ENCODE measurements around the gene HSFX2. TPM values are rescaled to one million over a fixed set of nuclear protein-coding genes. Genes with fewer than 3 reads are reported as not detected.
"Not testable (repeated sequence)": the region's sequence is repeated elsewhere in the genome, so short reads cannot be mapped to it uniquely, and the experiment has no call there.

The HSFX2 gene
- total RNA-seq, 1 donor from 2014 or later, result not detected

GRCh38 chrX:149563359-149563758 lies 31.8 kb downstream of the HSFX2 start:
- Histone ChIP-seq H3K4me3 (no peak overlapping the region), H3K27me3 (ENCODE audit: low read depth) (no peaks in the 10 kb centered on the region), H3K27ac (replicated peaks) (no peak overlapping the region), H3K9me3 (replicated peaks) (no peaks in the 10 kb centered on the region), H3K4me1 (no peaks in the 10 kb centered on the region), H3K36me3 (no peaks in the 10 kb centered on the region)
- no peak for DNase-seq
- TF ChIP-seq, protein P1, sequence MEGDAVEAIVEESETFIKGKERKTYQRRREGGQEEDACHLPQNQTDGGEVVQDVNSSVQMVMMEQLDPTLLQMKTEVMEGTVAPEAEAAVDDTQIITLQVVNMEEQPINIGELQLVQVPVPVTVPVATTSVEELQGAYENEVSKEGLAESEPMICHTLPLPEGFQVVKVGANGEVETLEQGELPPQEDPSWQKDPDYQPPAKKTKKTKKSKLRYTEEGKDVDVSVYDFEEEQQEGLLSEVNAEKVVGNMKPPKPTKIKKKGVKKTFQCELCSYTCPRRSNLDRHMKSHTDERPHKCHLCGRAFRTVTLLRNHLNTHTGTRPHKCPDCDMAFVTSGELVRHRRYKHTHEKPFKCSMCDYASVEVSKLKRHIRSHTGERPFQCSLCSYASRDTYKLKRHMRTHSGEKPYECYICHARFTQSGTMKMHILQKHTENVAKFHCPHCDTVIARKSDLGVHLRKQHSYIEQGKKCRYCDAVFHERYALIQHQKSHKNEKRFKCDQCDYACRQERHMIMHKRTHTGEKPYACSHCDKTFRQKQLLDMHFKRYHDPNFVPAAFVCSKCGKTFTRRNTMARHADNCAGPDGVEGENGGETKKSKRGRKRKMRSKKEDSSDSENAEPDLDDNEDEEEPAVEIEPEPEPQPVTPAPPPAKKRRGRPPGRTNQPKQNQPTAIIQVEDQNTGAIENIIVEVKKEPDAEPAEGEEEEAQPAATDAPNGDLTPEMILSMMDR (IDR thresholded peaks at IDR 0.05; ENCODE audit: borderline replicate concordance), result no peak
- intact Hi-C loops (cut with micrococcal nuclease), result no loop called here

DNA sequence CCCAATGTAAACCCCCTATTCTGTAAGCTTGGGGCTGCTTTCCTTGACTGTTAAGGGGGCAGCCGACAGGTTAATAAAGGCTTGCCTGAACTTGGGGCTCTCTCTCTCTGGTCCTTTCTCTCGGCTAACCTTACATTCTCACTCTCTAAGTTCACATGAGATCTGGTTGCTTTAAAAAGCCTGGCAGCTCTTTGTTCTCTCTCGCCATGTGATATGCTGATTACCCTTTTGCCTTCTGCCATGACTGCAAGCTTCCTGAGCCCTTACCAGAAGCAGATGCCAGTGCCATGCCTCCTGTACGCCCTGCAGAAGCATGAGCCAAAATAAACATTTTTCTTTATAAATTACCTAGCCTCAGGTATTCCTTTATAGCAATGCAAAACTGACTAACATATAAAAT lies 39.9 kb downstream of the HSFX2 start:
- intact Hi-C loops (cut with micrococcal nuclease); DNase-seq: not testable (repeated sequence)

GRCh38 chrX:149551939-149552248 lies 43.2 kb downstream of the HSFX2 start:
- intact Hi-C loops (cut with micrococcal nuclease), result not testable (repeated sequence)

More for the DNA sequence above, 39.9 kb downstream of the HSFX2 start:
- not testable (repeated sequence) for H3K36me3 ChIP-seq; H3K9me3 ChIP-seq (replicated peaks); H3K27me3 ChIP-seq (ENCODE audit: low read depth); H3K4me1 ChIP-seq; H3K4me3 ChIP-seq; H3K27ac ChIP-seq (replicated peaks)

GRCh38 chrX:149551245-149551938 lies 43.7 kb downstream of the HSFX2 start:
- H3K36me3 ChIP-seq; intact Hi-C loops (cut with micrococcal nuclease); H3K4me1 ChIP-seq; H3K9me3 ChIP-seq (replicated peaks); H3K27me3 ChIP-seq (ENCODE audit: low read depth); H3K4me3 ChIP-seq; DNase-seq; H3K27ac ChIP-seq (replicated peaks): not testable (repeated sequence)

More at GRCh38 chrX:149551939-149552248, 43.2 kb downstream of the HSFX2 start:
- not testable (repeated sequence) for H3K36me3 ChIP-seq; DNase-seq; H3K9me3 ChIP-seq (replicated peaks); H3K4me3 ChIP-seq; H3K4me1 ChIP-seq; H3K27me3 ChIP-seq (ENCODE audit: low read depth); H3K27ac ChIP-seq (replicated peaks)

DNA sequence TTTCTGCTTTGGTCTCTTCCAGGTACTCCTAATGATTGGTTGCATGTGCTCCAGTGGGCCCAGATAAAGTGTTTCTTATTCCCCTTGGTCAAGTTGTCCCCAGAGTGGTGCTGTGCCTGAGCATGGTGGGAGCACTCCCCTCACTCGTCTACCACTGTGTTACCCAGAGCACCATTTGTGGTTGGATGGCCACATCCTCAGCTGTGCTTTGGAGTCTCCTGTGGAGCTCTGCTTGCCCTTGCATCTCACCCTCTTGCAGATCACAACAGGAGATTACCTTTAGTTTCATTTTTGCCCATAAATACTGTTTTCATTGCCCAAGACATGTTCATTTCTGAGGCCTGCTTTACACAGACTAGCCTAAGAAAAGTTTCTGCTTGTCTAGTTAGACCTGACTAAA lies 44.7 kb downstream of the HSFX2 start:
- H3K36me3 ChIP-seq; DNase-seq; intact Hi-C loops (cut with micrococcal nuclease): not testable (repeated sequence)

DNA sequence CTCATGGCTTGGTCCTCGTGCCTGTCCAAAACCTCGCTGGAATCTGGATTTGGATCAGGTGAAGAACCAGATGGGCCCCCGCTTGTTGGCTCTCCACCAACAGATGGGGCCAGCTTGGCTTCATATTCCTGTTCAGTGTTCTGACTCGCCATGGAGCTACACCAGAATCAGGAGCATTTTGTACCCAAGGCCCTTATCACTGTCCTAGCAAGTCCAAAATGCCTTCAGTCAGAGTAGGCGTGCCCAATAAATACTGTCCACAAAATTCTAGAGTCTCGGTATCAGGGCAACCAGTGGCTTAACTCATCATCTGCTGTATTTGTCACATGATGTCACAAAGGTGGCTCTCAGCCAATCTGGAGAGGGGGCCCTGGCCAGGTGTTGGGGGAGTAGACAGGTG lies 45.4 kb downstream of the HSFX2 start, which contains the start of gene HSFX3:
Gene HSFX3, minus strand, starts transcription at position 224 of the 400 bp plus-strand sequence. Its CDS starts 72 bp downstream, at position 152.
- H3K36me3 ChIP-seq; H3K9me3 ChIP-seq (replicated peaks); DNase-seq; H3K27ac ChIP-seq (replicated peaks); H3K27me3 ChIP-seq (ENCODE audit: low read depth); H3K4me3 ChIP-seq; H3K4me1 ChIP-seq; intact Hi-C loops (cut with micrococcal nuclease): not testable (repeated sequence)

More for the DNA sequence above, 44.7 kb downstream of the HSFX2 start:
- not testable (repeated sequence) for H3K27ac ChIP-seq (replicated peaks); H3K27me3 ChIP-seq (ENCODE audit: low read depth); H3K4me1 ChIP-seq; H3K9me3 ChIP-seq (replicated peaks); H3K4me3 ChIP-seq

GRCh38 chrX:149547782-149548181 lies 47.3 kb downstream of the HSFX2 start:
- DNase-seq; H3K4me3 ChIP-seq; intact Hi-C loops (cut with micrococcal nuclease); H3K36me3 ChIP-seq; H3K9me3 ChIP-seq (replicated peaks); H3K27ac ChIP-seq (replicated peaks); H3K27me3 ChIP-seq (ENCODE audit: low read depth); H3K4me1 ChIP-seq: not testable (repeated sequence)

GRCh38 chrX:149546962-149547361 lies 48.2 kb downstream of the HSFX2 start:
- H3K4me3 ChIP-seq; H3K4me1 ChIP-seq; H3K27me3 ChIP-seq (ENCODE audit: low read depth); H3K9me3 ChIP-seq (replicated peaks); intact Hi-C loops (cut with micrococcal nuclease); DNase-seq; H3K36me3 ChIP-seq; H3K27ac ChIP-seq (replicated peaks): not testable (repeated sequence)

GRCh38 chrX:149545545-149546543 lies 49.3 kb downstream of the HSFX2 start:
- H3K4me1 ChIP-seq; H3K27me3 ChIP-seq (ENCODE audit: low read depth); H3K9me3 ChIP-seq (replicated peaks); intact Hi-C loops (cut with micrococcal nuclease); H3K36me3 ChIP-seq; H3K4me3 ChIP-seq; DNase-seq; H3K27ac ChIP-seq (replicated peaks): not testable (repeated sequence)

Other genes with a start within 250 kb of the HSFX2 start
- gene IDS, start 90.0 kb downstream of the HSFX2 start, total RNA-seq, result 86.3 TPM
- 31.3 TPM for gene EOLA1, start 54.3 kb downstream of the HSFX2 start, total RNA-seq
- 0.25 TPM for gene HSFX3, start 45.4 kb downstream of the HSFX2 start, total RNA-seq
- gene MAGEA9B, start 7.9 kb downstream of the HSFX2 start, total RNA-seq, result not detected
- 42.2 TPM for gene TMEM185A, start 36.5 kb upstream of the HSFX2 start, total RNA-seq
- not detected for gene MAGEA11, start 116.7 kb upstream of the HSFX2 start, total RNA-seq
- 3.0 TPM for gene HSFX1, start 178.8 kb upstream of the HSFX2 start, total RNA-seq
- gene MAGEA9, start 186.6 kb upstream of the HSFX2 start, total RNA-seq, result not detected

Measured in left ventricle myocardium inferior (tissue), 1 donor.